Measurements from ENCODE around the gene PPP2CA. TPM values are rescaled to one million over a fixed set of nuclear protein-coding genes. Genes with fewer than 3 reads are reported as not detected.

PPP2CA gene
- total RNA-seq, 1 donor, result 76.6 TPM

- H3K4me3 ChIP-seq (ENCODE audit: low read depth, low read length), result no peak overlapping the region
- TF ChIP-seq, protein P1, sequence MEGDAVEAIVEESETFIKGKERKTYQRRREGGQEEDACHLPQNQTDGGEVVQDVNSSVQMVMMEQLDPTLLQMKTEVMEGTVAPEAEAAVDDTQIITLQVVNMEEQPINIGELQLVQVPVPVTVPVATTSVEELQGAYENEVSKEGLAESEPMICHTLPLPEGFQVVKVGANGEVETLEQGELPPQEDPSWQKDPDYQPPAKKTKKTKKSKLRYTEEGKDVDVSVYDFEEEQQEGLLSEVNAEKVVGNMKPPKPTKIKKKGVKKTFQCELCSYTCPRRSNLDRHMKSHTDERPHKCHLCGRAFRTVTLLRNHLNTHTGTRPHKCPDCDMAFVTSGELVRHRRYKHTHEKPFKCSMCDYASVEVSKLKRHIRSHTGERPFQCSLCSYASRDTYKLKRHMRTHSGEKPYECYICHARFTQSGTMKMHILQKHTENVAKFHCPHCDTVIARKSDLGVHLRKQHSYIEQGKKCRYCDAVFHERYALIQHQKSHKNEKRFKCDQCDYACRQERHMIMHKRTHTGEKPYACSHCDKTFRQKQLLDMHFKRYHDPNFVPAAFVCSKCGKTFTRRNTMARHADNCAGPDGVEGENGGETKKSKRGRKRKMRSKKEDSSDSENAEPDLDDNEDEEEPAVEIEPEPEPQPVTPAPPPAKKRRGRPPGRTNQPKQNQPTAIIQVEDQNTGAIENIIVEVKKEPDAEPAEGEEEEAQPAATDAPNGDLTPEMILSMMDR (IDR thresholded peaks at IDR 0.05; ENCODE audit: insufficient read depth, low read length), result no peak
- DNase-seq (ENCODE audit: low read depth), result no peak
These were observed 25.1 kb upstream of the PPP2CA start for GRCh38 chr5:134250949-134251348.

GRCh38 chr5:134249469-134250379, 23.9 kb upstream of the PPP2CA start:
- TF ChIP-seq, protein P1 (IDR thresholded peaks at IDR 0.05; ENCODE audit: insufficient read depth, low read length), result no peak
- DNase-seq (ENCODE audit: low read depth), result peak; percentile 54
- no peak overlapping the region for H3K4me3 ChIP-seq (ENCODE audit: low read depth, low read length)

DNA sequence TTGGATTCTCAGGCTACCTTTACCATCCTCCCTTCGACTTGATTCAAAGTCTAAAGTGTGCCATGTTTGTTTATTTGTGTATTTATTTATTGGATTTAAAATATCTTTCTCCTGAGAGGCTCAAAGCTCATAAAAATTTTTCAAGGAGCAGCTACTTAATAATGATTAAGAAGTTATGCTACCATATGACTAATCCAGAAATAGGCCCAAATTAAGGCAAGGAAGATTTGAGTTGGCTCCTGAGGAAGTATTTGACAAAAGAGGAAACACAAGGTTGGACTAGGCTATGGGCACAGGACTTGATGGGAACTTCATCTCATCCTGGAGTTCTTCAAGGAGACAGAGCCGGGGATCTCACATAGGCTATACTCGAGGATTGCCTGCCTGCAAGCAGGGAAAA, 22.4 kb upstream of the PPP2CA start:
- no peak overlapping the region for H3K4me3 ChIP-seq (ENCODE audit: low read depth, low read length)
- TF ChIP-seq, protein P1 (IDR thresholded peaks at IDR 0.05; ENCODE audit: insufficient read depth, low read length), result no peak
- DNase-seq (ENCODE audit: low read depth), result no peak

DNA sequence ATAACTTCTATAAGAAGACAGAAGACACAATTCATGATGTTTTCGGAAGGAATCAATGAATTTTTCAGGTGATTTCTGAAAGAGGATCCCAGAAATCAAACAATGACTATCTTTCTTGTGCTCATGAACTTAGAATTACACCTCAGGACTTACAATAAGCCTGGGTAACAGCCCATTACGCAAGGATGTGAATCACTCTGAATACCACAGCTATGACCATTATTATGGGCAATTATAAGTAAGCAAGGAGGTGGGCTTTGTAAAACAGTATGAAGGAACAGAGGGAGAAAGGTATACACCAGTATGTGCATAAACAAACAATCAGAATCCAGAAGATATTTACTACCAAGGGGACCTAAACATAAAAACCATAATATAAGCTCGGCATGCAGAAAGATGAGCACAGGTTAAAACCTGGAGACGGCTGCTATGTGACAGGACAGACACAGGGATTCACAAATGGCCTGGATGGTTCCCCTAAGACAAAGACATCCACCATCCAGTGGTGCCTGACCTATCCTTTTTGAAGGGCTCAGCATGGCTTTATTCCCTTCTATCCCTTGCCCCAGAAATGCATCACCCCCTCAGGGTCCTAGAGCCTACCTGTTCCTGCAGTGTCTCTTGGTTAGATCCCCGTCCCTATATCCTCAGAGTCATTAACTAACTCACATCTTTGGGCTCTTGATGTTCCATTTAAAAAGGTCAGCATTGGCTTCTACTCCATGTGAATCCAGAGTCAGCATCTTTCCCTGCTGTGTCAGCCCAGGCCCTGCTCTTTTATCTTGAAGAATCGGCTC, 21.8 kb upstream of the PPP2CA start:
- no peak overlapping the region for H3K4me3 ChIP-seq (ENCODE audit: low read depth, low read length)
- TF ChIP-seq, protein P1 (IDR thresholded peaks at IDR 0.05; ENCODE audit: insufficient read depth, low read length), result no peak

DNA sequence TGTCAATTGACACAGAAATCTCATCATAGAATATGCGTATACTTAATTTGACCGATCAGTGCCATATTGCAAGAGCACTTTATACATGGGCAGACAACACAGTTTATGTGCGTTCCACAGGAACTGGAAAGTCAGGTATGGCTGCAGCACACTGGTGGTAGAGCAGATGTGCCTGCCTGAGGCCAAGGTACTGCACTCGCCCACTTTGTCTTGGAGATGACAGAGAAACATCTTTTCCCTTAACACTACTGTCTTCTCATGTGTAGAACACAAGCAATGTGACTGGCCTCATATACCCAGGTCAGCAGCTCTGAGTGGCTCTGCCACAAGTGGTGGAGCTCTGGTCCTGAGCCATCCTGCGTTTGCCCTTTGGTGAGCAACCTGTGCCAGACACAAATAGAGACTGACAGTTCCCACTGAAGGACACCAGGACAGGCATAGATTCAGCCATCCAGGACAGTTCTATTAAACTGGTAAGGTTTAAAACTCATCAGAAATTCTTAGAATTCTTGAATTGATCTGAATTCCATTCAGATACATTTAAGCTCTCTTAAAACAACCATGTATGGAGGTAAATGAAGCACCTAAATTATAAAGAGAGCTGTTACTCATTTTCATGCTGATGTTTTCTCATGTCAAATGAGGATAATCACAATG, 21.0 kb upstream of the PPP2CA start:
- TF ChIP-seq, protein P1 (IDR thresholded peaks at IDR 0.05; ENCODE audit: insufficient read depth, low read length), result no peak
- no peak overlapping the region for H3K4me3 ChIP-seq (ENCODE audit: low read depth, low read length)
- no peak for DNase-seq (ENCODE audit: low read depth)

More for the DNA sequence above, 21.8 kb upstream of the PPP2CA start:
- peak; percentile 92 for DNase-seq (ENCODE audit: low read depth)

- TF ChIP-seq, protein P1 (IDR thresholded peaks at IDR 0.05; ENCODE audit: insufficient read depth, low read length), result no peak
- DNase-seq (ENCODE audit: low read depth), result no peak
- no peak overlapping the region for H3K4me3 ChIP-seq (ENCODE audit: low read depth, low read length)
These were observed 19.8 kb upstream of the PPP2CA start for GRCh38 chr5:134245692-134246091.

Measured in fibroblast of the aortic adventitia (primary cell).